K562 (cell line): ENCODE measurements around the gene PRUNE1. TPM values are rescaled to one million over a fixed set of nuclear protein-coding genes. Genes with fewer than 3 reads are reported as not detected.
A peak's percentile ranks its signal among the peaks of the same experiment; 100 is the strongest.

Source experiments
- ATF6 ChIP-seq: sonication (generic); formaldehyde crosslinking; IDR thresholded peaks from 2 replicates; pipeline ENCODE4 v1.4.0; 2020; ENCODE audit warnings: mild to moderate bottlenecking, missing genetic modification reagents
- ATF7 ChIP-seq: fragments of 450-650 bp; IDR thresholded peaks from 2 replicates; pipeline ENCODE4 v1.7.1; 2014; ENCODE audit warnings: mild to moderate bottlenecking, moderate library complexity
- BACH1 ChIP-seq: fragments of 200-800 bp; sonication (Bioruptor generic); IDR thresholded peaks from 2 replicates; pipeline ENCODE4 v1.6.1; 2016; ENCODE audit warnings: missing genetic modification characterization, missing compliant biosample characterization
- BCOR ChIP-seq: fragments of 450-650 bp; IDR thresholded peaks from 2 replicates; pipeline ENCODE4 v1.6.1; 2016
- BDP1 ChIP-seq: IDR thresholded peaks from 3 replicates; pipeline ENCODE4 v1.6.1; 2011; ENCODE audit not compliant: insufficient read length, insufficient read depth
- CREBBP ChIP-seq: IDR thresholded peaks from one replicate; pipeline ENCODE4 v1.6.1; 2012; ENCODE audit warnings: low read depth, mild to moderate bottlenecking, control low read depth, inconsistent platforms, low read length
- E2F3 ChIP-seq: fragments of 250-450 bp; sonication (Bioruptor Pico); IDR thresholded peaks from 2 replicates; pipeline ENCODE4 v1.4.0; 2020; ENCODE audit warnings: mild to moderate bottlenecking
- ETV1 ChIP-seq: fragments of 450-650 bp; conservative IDR thresholded peaks from 2 replicates; pipeline ENCODE4 v1.6.1; 2016; ENCODE audit warnings: missing genetic modification characterization, control low read depth, low read depth, missing compliant biosample characterization
- FOSL1 ChIP-seq: fragments of 200-800 bp; sonication (Bioruptor generic); conservative IDR thresholded peaks from 2 replicates; pipeline ENCODE4 v1.6.1; 2016; ENCODE audit warnings: missing genetic modification characterization, missing compliant biosample characterization
- HNRNPUL1 ChIP-seq: fragments of 200-400 bp; formaldehyde crosslinking; IDR thresholded peaks from 2 replicates; pipeline ENCODE4 v1.6.1; 2017; ENCODE audit warnings: low read length
- ILF3 ChIP-seq: fragments of 450-650 bp; IDR thresholded peaks from 2 replicates; pipeline ENCODE4 v1.6.1; 2018; ENCODE audit warnings: antibody characterized with exemption, mild to moderate bottlenecking, moderate library complexity, borderline replicate concordance
- NFIC ChIP-seq: fragments of 450-650 bp; IDR thresholded peaks from 2 replicates; pipeline ENCODE4 v1.6.1; 2017; ENCODE audit warnings: mild to moderate bottlenecking, inconsistent platforms
- PHB ChIP-seq: fragments of 250-450 bp; sonication (Bioruptor Pico); IDR thresholded peaks from 2 replicates; pipeline ENCODE4 v1.5.0; 2021
- POU5F1 ChIP-seq: fragments of 150-350 bp; IDR thresholded peaks from 2 replicates; pipeline ENCODE4 v1.6.1; 2014; ENCODE audit warnings: borderline replicate concordance, low read length, low read depth, mild to moderate bottlenecking; ENCODE audit not compliant: partially characterized antibody
- RBM39 ChIP-seq: fragments of 200-400 bp; formaldehyde crosslinking; optimal IDR thresholded peaks from 2 replicates; pipeline ENCODE3; 2018; ENCODE audit warnings: low read depth, low read length
- SMAD2 ChIP-seq: fragments of 150-350 bp; IDR thresholded peaks from 2 replicates; pipeline ENCODE4 v1.6.1; 2014; ENCODE audit warnings: low read depth, mild to moderate bottlenecking, low read length
- SMARCA5 ChIP-seq: fragments of 450-650 bp; IDR thresholded peaks from 2 replicates; pipeline ENCODE4 v1.6.1; 2016
- ZEB2 ChIP-seq: fragments of 450-650 bp; IDR thresholded peaks from 2 replicates; pipeline ENCODE4 v1.6.1; 2016
- ZNF134 ChIP-seq: fragments of 250-450 bp; sonication (Bioruptor Pico); conservative IDR thresholded peaks from 2 replicates; pipeline ENCODE4 v1.4.0; 2020
- ZNF146 ChIP-seq: IDR thresholded peaks from one replicate; pipeline ENCODE4 v1.6.1; 2018; ENCODE audit warnings: missing compliant biosample characterization; ENCODE audit not compliant: unreplicated experiment
- ZNF280B ChIP-seq: fragments of 250-450 bp; sonication (Bioruptor Pico); IDR thresholded peaks from 2 replicates; pipeline ENCODE4 v1.5.1; 2021; ENCODE audit warnings: mild to moderate bottlenecking
- ZNF398 ChIP-seq: fragments of 250-450 bp; sonication (Bioruptor Pico); IDR thresholded peaks from 2 replicates; pipeline ENCODE4 v1.8.0; 2021; ENCODE audit warnings: moderate library complexity, mild to moderate bottlenecking, inconsistent platforms
- ZNF830 ChIP-seq: fragments of 250-450 bp; sonication (Bioruptor Pico); IDR thresholded peaks from 2 replicates; pipeline ENCODE4 v1.5.0; 2021; ENCODE audit warnings: mild to moderate bottlenecking
- polyA plus RNA-seq, 8 experiments: library from polyadenylated mRNA; depleted of rRNA in 4 of 8; stranded (reverse) in 5 of 8; unstranded in 3 of 8; fragments of >200 nt; fragmentation: Nextera tagmentation in 2 of 8; fragmentation: Illumina TruSeq in 1 of 8; extraction: Ambion mirVana in 2 of 8; extraction: Trizol in 1 of 8; gene quantifications; 2 replicates each; pipeline versions ENCODE4 v1.2.1 to v1.2.3, GENCODE V29; 2011 to 2014; ENCODE audit warnings: inconsistent platforms in 1 of 8, missing spikeins in 1 of 8
- total RNA-seq, 7 experiments: library from RNA; depleted of rRNA in 6 of 7; stranded (reverse); fragments of >200 nt in 6 of 7; fragmentation: Illumina TruSeq in 2 of 7; extraction: Trizol in 2 of 7; gene quantifications; 2 replicates each; pipeline versions ENCODE4 v1.2.1 to v1.2.3, GENCODE V29; 2011 to 2021; ENCODE audit warnings: low replicate concordance in 1 of 7

The PRUNE1 gene
- total and polyA plus RNA-seq, 9 of the 15 experiments (the other 6 are each of a cell fraction or from before 2014, with no cell fraction given), result 16.7 to 48.3 (median 26.2) TPM

- no peak for TF ChIP-seq ZNF280B (CRISPR knock-in tag)
- no peak for TF ChIP-seq SMAD2
- peak; percentile 46 for TF ChIP-seq ZNF134 (CRISPR knock-in tag)
- peak; percentile 88 for TF ChIP-seq RBM39
- peak; percentile 76; the same call in 1 of the 2 replicates for TF ChIP-seq ILF3
- peak; percentile 83 for TF ChIP-seq BCOR
- no peak for TF ChIP-seq PHB (CRISPR knock-in tag)
- TF ChIP-seq ZNF398 (CRISPR knock-in tag), result no peak
- TF ChIP-seq ETV1 (tag), result peak; percentile 97
- peak; percentile 66; the same call in 1 of the 2 replicates for TF ChIP-seq ZEB2
- no peak for TF ChIP-seq ZNF146
- TF ChIP-seq FOSL1 (tag), result peak; percentile 55; the same call in 1 of the 2 replicates
- peak; percentile 92 for TF ChIP-seq ATF7
- no peak for TF ChIP-seq HNRNPUL1
- TF ChIP-seq NFIC, result peak; percentile 74
- peak; percentile 96 for TF ChIP-seq E2F3
- peak; percentile 71; the same call in 1 of the 2 replicates for TF ChIP-seq BACH1
- TF ChIP-seq POU5F1, result no peak
- peak; percentile 6; the same call in 1 of the 2 replicates for TF ChIP-seq ATF6 (CRISPR knock-in tag)
- TF ChIP-seq CREBBP, result no peak
- no peak for TF ChIP-seq BDP1
- TF ChIP-seq ZNF830, result no peak
- TF ChIP-seq SMARCA5, result peak; percentile 64; the same call in 1 of the 2 replicates
Observed at GRCh38 chr1:151070474-151071276, 62.4 kb downstream of the PRUNE1 start, which contains the start of gene GABPB2 (continued).
